Germinal center (tissue), 1 donor: ENCODE measurements around the gene ATOSA.

ENCODE experiments used
- DNase-seq: peaks from one replicate; pipeline ENCODE4 v3.0.0; 2012; ENCODE audit warnings: mixed read lengths, low spot score

The ATOSA gene

DNA sequence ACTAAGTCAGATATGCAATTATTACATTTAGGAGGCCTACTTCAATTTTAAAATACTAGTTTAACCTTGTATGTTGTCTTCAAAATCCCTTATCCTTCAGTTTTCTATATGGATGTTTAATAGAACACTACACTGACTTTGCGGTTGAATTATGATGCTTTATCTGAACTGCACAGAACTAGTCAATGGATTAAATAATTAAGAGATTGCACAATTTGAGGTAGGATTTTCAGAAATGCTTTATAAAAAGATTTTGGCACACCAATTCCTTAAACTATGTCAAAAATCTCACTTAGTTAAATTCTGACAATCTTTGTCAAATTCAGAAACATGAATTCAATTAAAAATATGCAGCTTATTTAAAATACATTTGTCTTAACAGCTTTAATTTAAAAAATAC, 28.1 kb downstream of the ATOSA start:
- no peak for DNase-seq

DNA sequence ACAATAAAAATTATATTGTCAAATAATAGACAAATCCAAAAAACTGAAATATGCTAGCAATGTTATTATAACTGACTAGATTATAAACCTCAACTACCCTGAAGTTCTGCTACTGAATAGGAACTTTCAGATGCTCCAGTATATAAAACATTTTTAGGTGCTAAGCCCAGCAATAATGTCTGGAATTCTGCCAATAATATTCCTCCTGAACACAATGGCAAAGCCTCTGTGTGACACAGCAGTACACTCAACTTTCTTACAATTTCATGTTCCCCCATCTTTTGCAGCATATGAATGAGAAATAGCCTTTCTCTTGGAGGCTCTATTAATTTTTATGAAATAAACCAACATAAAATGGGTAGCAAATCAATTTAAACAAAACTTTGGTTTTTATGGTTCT, 29.5 kb downstream of the ATOSA start:
- no peak for DNase-seq

DNA sequence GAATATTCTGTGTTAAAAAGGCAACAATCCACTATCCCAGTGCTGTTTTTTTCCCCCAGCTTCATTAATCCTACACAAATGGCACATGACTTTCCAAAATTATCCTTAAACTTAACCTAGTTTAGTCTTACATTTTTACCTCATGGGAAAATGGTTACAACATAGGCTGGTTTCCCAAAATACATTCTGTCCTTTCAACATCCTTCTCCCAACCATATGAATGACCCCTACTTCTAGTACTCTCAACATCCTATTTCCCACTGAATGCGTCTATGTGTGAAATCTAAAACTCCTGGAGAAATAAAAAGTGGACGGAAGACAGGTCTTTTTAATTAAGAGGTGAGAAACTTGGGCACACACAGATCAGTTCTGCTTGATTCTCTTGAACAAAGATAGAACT, 33.3 kb downstream of the ATOSA start:
- no peak for DNase-seq

DNA sequence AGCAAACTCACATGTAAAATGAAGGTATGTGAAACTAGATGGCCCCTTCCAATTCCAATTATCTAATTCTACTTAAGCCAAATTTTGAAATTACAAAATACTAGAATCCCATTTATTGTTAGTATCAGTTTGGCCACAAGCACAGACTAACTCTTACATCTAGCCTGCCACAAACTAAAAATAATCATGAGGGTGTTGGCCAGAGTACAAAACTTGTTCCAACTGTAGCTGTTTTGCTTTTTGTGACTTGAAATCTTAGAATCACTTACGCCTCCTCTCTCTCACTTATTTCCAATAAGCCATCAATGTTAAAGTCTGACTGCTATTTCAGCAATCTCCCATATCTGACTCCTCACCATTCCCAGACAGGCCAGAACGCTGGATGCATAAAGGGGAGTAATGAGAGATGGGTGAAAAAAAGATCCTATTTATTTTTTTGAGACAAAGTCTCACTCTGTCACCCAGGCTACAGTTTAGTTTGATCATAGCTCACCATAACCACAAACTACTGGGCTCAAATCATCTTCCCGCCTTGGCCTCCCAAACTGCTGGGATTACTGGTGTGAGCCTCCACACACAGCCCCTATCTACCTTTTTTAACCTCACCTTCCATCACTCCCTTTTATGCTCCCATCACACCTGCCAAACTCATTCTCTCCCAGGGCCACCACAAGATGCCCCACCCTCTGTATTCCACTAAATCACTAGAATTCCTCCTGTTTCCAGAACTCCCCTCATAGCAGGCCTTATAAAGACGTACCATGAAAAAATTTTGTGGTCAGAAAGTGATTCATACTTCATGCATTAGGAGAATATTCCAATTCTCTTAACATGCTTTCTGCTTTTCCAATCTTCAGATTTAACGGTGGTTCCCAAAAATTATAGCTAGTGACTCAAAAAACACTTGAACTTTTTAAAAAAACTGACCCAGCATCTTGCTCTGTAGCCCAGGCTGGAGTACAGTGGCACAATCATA, 36.5 kb downstream of the ATOSA start:
- no peak for DNase-seq

GRCh38 chr15:52636459-52636858, 42.7 kb downstream of the ATOSA start:
- no peak for DNase-seq

GRCh38 chr15:52635908-52636307, 43.3 kb downstream of the ATOSA start:
- no peak for DNase-seq
